ENCODE results near the gene CAP1.

The CAP1 gene

GRCh38 chr1:40038697-40039096, 1.8 kb upstream of the CAP1 start:
- ChIA-PET CTCF (no interaction called here), POLR2A (interaction anchor here (0.9 kb wide), 1 partner anchor 9 kb away, joined by 3 read pairs; no protein-coding TSS in a partner anchor)

GRCh38 chr1:40039245-40039756, 1.2 kb upstream of the CAP1 start:
- TF ChIP-seq PKNOX1 (IDR thresholded peaks at IDR 0.05) = peak; percentile 69
- no peak for TF ChIP-seq SP1 (IDR thresholded peaks at IDR 0.05)
- DNase-seq (ENCODE audit: extremely low spot score) = no peak
- ChIA-PET POLR2A (interaction anchor here (0.9 to 2.2 kb wide), 3 partner anchors 10 to 276 kb away, joined by 3 to 8 read pairs (median 3); no protein-coding TSS in a partner anchor), CTCF (no interaction called here)

More at GRCh38 chr1:40038697-40039096, 1.8 kb upstream of the CAP1 start:
- no peak for DNase-seq (ENCODE audit: extremely low spot score)
- TF ChIP-seq L3MBTL2 (conservative IDR thresholded peaks at IDR 0.05) = no peak
- no peak for TF ChIP-seq ARNT (IDR thresholded peaks at IDR 0.05)
- TF ChIP-seq ELF4 (IDR thresholded peaks at IDR 0.05) = no peak
- no peak for TF ChIP-seq PKNOX1 (IDR thresholded peaks at IDR 0.05)
- TF ChIP-seq SP1 (IDR thresholded peaks at IDR 0.05) = no peak
- no peak for TF ChIP-seq NFRKB (IDR thresholded peaks at IDR 0.05)
- TF ChIP-seq FOXM1 (IDR thresholded peaks at IDR 0.05; ENCODE audit: borderline replicate concordance) = no peak
- TF ChIP-seq BHLHE40 (IDR thresholded peaks at IDR 0.05; ENCODE audit: borderline replicate concordance) = no peak

GRCh38 chr1:40039757-40040510, 595 bp upstream of the CAP1 start:
- DNase-seq (ENCODE audit: extremely low spot score) = peak; percentile 69
- POLR2A ChIA-PET = interaction anchor here (0.7 to 2.2 kb wide), 10 partner anchors 10 to 302 kb away, joined by 3 to 9 read pairs (median 3); partner anchors contain the start of genes PPIE and ZMPSTE24
- no peak for TF ChIP-seq CTBP1 (IDR thresholded peaks at IDR 0.05; ENCODE audit: borderline replicate concordance)
- TF ChIP-seq ELF4 (IDR thresholded peaks at IDR 0.05) = peak; percentile 40; the same call in 1 of the 2 replicates
- TF ChIP-seq L3MBTL2 (conservative IDR thresholded peaks at IDR 0.05) = peak; percentile 90
- TF ChIP-seq ZNF384 (IDR thresholded peaks at IDR 0.05) = no peak
- CTCF ChIA-PET = interaction anchor here (0.6 to 1.1 kb wide), 2 partner anchors 120 to 135 kb away, joined by 3 read pairs; no protein-coding TSS in a partner anchor

GRCh38 chr1:40041466-40041838, 923 bp downstream of the CAP1 start:
- ChIA-PET CTCF (no interaction called here), POLR2A (interaction anchor here (2.2 kb wide), 1 partner anchor 15 kb away, joined by 8 read pairs; no protein-coding TSS in a partner anchor)
- no peak for DNase-seq (ENCODE audit: extremely low spot score)
- TF ChIP-seq SUZ12 (IDR thresholded peaks at IDR 0.05) (no peak), ZNF384 (IDR thresholded peaks at IDR 0.05) (no peak)

GRCh38 chr1:40042341-40042740, 1.8 kb downstream of the CAP1 start:
- TF ChIP-seq BHLHE40 (IDR thresholded peaks at IDR 0.05; ENCODE audit: borderline replicate concordance) = no peak
- no peak for TF ChIP-seq ZNF384 (IDR thresholded peaks at IDR 0.05)
- no peak for TF ChIP-seq SP1 (IDR thresholded peaks at IDR 0.05)
- no peak for TF ChIP-seq ARNT (IDR thresholded peaks at IDR 0.05)
- TF ChIP-seq TARDBP (IDR thresholded peaks at IDR 0.05) = no peak
- TF ChIP-seq PKNOX1 (IDR thresholded peaks at IDR 0.05) = no peak
- no peak for TF ChIP-seq FOXM1 (IDR thresholded peaks at IDR 0.05; ENCODE audit: borderline replicate concordance)
- no peak for TF ChIP-seq SUZ12 (IDR thresholded peaks at IDR 0.05)
- no peak for TF ChIP-seq L3MBTL2 (conservative IDR thresholded peaks at IDR 0.05)
- TF ChIP-seq FOXA1 (IDR thresholded peaks at IDR 0.05) = no peak
- no peak for TF ChIP-seq NFRKB (IDR thresholded peaks at IDR 0.05)
- TF ChIP-seq LEF1 (IDR thresholded peaks at IDR 0.05; ENCODE audit: borderline replicate concordance) = no peak
- no peak for TF ChIP-seq FOXK2 (IDR thresholded peaks at IDR 0.05)
- TF ChIP-seq HDGF (IDR thresholded peaks at IDR 0.05; ENCODE audit: borderline replicate concordance) = no peak
- no peak for TF ChIP-seq CTBP1 (IDR thresholded peaks at IDR 0.05; ENCODE audit: borderline replicate concordance)
- no peak for TF ChIP-seq ELF4 (IDR thresholded peaks at IDR 0.05)
- DNase-seq (ENCODE audit: extremely low spot score) = no peak
- POLR2A ChIA-PET = no interaction called here
- CTCF ChIA-PET = no interaction called here

GRCh38 chr1:40044110-40044509, 3.6 kb downstream of the CAP1 start:
- CTCF ChIA-PET = no interaction called here
- TF ChIP-seq FOXK2 (IDR thresholded peaks at IDR 0.05) = no peak
- no peak for TF ChIP-seq L3MBTL2 (conservative IDR thresholded peaks at IDR 0.05)
- TF ChIP-seq LEF1 (IDR thresholded peaks at IDR 0.05; ENCODE audit: borderline replicate concordance) = no peak
- no peak for TF ChIP-seq CTBP1 (IDR thresholded peaks at IDR 0.05; ENCODE audit: borderline replicate concordance)
- no peak for TF ChIP-seq SUZ12 (IDR thresholded peaks at IDR 0.05)
- TF ChIP-seq NFRKB (IDR thresholded peaks at IDR 0.05) = no peak
- TF ChIP-seq SP1 (IDR thresholded peaks at IDR 0.05) = no peak
- no peak for TF ChIP-seq ARNT (IDR thresholded peaks at IDR 0.05)
- TF ChIP-seq FOXM1 (IDR thresholded peaks at IDR 0.05; ENCODE audit: borderline replicate concordance) = no peak
- TF ChIP-seq TARDBP (IDR thresholded peaks at IDR 0.05) = no peak
- no peak for TF ChIP-seq ELF4 (IDR thresholded peaks at IDR 0.05)
- no peak for TF ChIP-seq PKNOX1 (IDR thresholded peaks at IDR 0.05)
- no peak for TF ChIP-seq HDGF (IDR thresholded peaks at IDR 0.05; ENCODE audit: borderline replicate concordance)
- TF ChIP-seq ZNF384 (IDR thresholded peaks at IDR 0.05) = no peak
- no peak for TF ChIP-seq FOXA1 (IDR thresholded peaks at IDR 0.05)
- TF ChIP-seq BHLHE40 (IDR thresholded peaks at IDR 0.05; ENCODE audit: borderline replicate concordance) = no peak
- POLR2A ChIA-PET = no interaction called here
- DNase-seq (ENCODE audit: extremely low spot score) = no peak

Measured in HEK293T (cell line).